NCI-H460 (cell line): ENCODE measurements around the gene HTN3. TPM values are rescaled to one million over a fixed set of nuclear protein-coding genes. Genes with fewer than 3 reads are reported as not detected.
"Not testable (repeated sequence)": the region's sequence is repeated elsewhere in the genome, so short reads cannot be mapped to it uniquely, and the experiment has no call there.

Source experiments
- DNase-seq: peaks from one replicate; pipeline ENCODE4 v3.0.0-alpha.2; 2016; ENCODE audit warnings: low read depth; ENCODE audit errors: extremely low read depth
- polyA plus RNA-seq: library from polyadenylated mRNA; depleted of rRNA; stranded (reverse); fragments of >200 nt; gene quantifications from 2 replicates; pipeline ENCODE4 v1.2.3, GENCODE V29; 2014; cell fraction: nucleus; rRNA removed
- total RNA-seq: library from RNA; depleted of rRNA; stranded (reverse); fragments of >200 nt; shearing (Covaris generic); gene quantifications from 2 replicates; pipeline ENCODE4 v1.2.3, GENCODE V29; 2014; rRNA removed

Gene HTN3
- total RNA-seq, result not detected in 2 replicates
- not detected in 2 replicates for polyA plus RNA-seq

- not testable (repeated sequence) for DNase-seq
Observed at GRCh38 chr4:70028159-70028558, at the start of gene HTN3. Gene HTN3 (plus strand): TSS chr4:70028459. CDS start chr4:70030741, 2,282 bp downstream.

- DNase-seq, result peak; percentile 41
Observed at GRCh38 chr4:69984030-69984443, 44.2 kb upstream of the HTN3 start.

- DNase-seq, result no peak
Observed at GRCh38 chr4:69986663-69987062, 41.6 kb upstream of the HTN3 start.

- DNase-seq, result no peak
Observed at GRCh38 chr4:69991016-69991415, 37.2 kb upstream of the HTN3 start.

- no peak for DNase-seq
Observed at GRCh38 chr4:69994782-69995181, 33.5 kb upstream of the HTN3 start.

- no peak for DNase-seq
Observed at GRCh38 chr4:69995526-69996016, 32.7 kb upstream of the HTN3 start, which contains the start of gene STATH. Gene STATH (plus strand): TSS chr4:69995966. CDS start chr4:69998438, 2,472 bp downstream.

- DNase-seq, result no peak
Observed at GRCh38 chr4:69999420-69999819, 28.8 kb upstream of the HTN3 start.

GRCh38 chr4:70000711-70001110 is 27.5 kb upstream of the HTN3 start:
- no peak for DNase-seq

GRCh38 chr4:70002507-70002906 is 25.8 kb upstream of the HTN3 start:
- DNase-seq, result no peak

GRCh38 chr4:70008771-70009170 is 19.5 kb upstream of the HTN3 start:
- DNase-seq, result no peak

GRCh38 chr4:70019006-70019405 is 9.3 kb upstream of the HTN3 start:
- not testable (repeated sequence) for DNase-seq

GRCh38 chr4:70023218-70023617 is 5.0 kb upstream of the HTN3 start:
- no peak for DNase-seq

- no peak for DNase-seq
Observed at GRCh38 chr4:70027011-70027410, 1.2 kb upstream of the HTN3 start.

- not testable (repeated sequence) for DNase-seq
Observed at GRCh38 chr4:70037559-70037958, 9.3 kb downstream of the HTN3 start.

- not testable (repeated sequence) for DNase-seq
Observed at GRCh38 chr4:70039928-70040327, 11.7 kb downstream of the HTN3 start.

- DNase-seq, result no peak
Observed at GRCh38 chr4:70041652-70042286, 13.5 kb downstream of the HTN3 start.

- DNase-seq, result not testable (repeated sequence)
Observed at GRCh38 chr4:70050138-70050537, 21.9 kb downstream of the HTN3 start, which contains the start of gene HTN1. Gene HTN1 (plus strand): TSS chr4:70050438. CDS start chr4:70053077, 2,639 bp downstream.

GRCh38 chr4:70056534-70056933 is 28.3 kb downstream of the HTN3 start:
- not testable (repeated sequence) for DNase-seq

GRCh38 chr4:70057651-70058050 is 29.4 kb downstream of the HTN3 start:
- DNase-seq, result no peak

- no peak for DNase-seq
Observed at GRCh38 chr4:70059149-70059548, 30.9 kb downstream of the HTN3 start.

GRCh38 chr4:70062000-70062399 is 33.7 kb downstream of the HTN3 start:
- DNase-seq, result no peak

- no peak for DNase-seq
Observed at GRCh38 chr4:70080205-70080604, 51.9 kb downstream of the HTN3 start.
